GM12891 (cell line): ENCODE data around the gene EVI5.

Source experiments
- PAX5 ChIP-seq: IDR thresholded peaks from 2 replicates; pipeline ENCODE4 v1.6.1; 2011; ENCODE audit warnings: low read length, moderate library complexity, mild to moderate bottlenecking; ENCODE audit not compliant: insufficient read depth, severe bottlenecking
- POLR2A ChIP-seq: IDR thresholded peaks from 2 replicates; pipeline ENCODE4 v1.6.1; 2011; ENCODE audit warnings: low read depth, low read length, control low read depth
- POLR2AphosphoS5 ChIP-seq: IDR thresholded peaks from 2 replicates; pipeline ENCODE4 v1.6.1; 2011; ENCODE audit warnings: low read depth, low read length, control low read depth
- SPI1 ChIP-seq: IDR thresholded peaks from 2 replicates; pipeline ENCODE4 v1.6.1; 2011; ENCODE audit warnings: low read depth, low read length, control low read depth
- TAF1 ChIP-seq: IDR thresholded peaks from 2 replicates; pipeline ENCODE4 v1.6.1; 2011; ENCODE audit warnings: low read depth, low read length, control low read depth

GRCh38 chr1:92563457-92564216 is 221.3 kb downstream of the EVI5 start:
- TF ChIP-seq POLR2AphosphoS5 (no peak), POLR2A (no peak), SPI1 (peak; percentile 96), TAF1 (no peak), PAX5 (no peak)
